GM12875 (cell line): ENCODE measurements around the gene GPC3.

Experiments used
- H3K4me3 ChIP-seq: one replicate; pipeline ENCODE4 v1.5.1; 2011; ENCODE audit warnings: low read depth, low read length, control low read depth
- TF ChIP-seq, protein P1 (sequence below): IDR thresholded peaks from 2 replicates; pipeline ENCODE4 v1.5.1; 2011; ENCODE audit warnings: low read depth, mild to moderate bottlenecking, control low read depth, inconsistent platforms, low read length, moderate library complexity, borderline replicate concordance; ENCODE audit not compliant: insufficient read depth

Gene GPC3

DNA sequence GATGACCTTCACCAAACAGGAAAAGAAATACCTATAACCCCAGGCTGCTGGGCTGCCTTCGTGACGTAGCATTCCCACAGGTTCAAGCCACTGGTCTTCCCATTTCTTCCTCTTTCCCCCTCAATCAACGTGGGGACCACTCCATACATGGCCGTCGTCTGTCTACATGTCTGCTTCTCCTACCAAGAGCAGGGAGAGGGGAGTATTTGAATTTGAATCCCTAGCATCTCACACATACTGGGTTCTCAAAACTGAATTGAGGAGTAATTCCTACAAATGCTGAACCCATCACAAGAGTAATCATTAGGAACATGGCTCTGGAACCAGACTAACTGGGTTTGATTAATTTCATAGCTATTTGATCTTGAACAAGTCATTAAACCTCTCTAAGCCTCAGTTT lies 17.3 kb downstream of the GPC3 start:
- no peak overlapping the region for H3K4me3 ChIP-seq
- TF ChIP-seq, protein P1, sequence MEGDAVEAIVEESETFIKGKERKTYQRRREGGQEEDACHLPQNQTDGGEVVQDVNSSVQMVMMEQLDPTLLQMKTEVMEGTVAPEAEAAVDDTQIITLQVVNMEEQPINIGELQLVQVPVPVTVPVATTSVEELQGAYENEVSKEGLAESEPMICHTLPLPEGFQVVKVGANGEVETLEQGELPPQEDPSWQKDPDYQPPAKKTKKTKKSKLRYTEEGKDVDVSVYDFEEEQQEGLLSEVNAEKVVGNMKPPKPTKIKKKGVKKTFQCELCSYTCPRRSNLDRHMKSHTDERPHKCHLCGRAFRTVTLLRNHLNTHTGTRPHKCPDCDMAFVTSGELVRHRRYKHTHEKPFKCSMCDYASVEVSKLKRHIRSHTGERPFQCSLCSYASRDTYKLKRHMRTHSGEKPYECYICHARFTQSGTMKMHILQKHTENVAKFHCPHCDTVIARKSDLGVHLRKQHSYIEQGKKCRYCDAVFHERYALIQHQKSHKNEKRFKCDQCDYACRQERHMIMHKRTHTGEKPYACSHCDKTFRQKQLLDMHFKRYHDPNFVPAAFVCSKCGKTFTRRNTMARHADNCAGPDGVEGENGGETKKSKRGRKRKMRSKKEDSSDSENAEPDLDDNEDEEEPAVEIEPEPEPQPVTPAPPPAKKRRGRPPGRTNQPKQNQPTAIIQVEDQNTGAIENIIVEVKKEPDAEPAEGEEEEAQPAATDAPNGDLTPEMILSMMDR: no peak

GRCh38 chrX:133966199-133966598 lies 19.2 kb downstream of the GPC3 start:
- no peak overlapping the region for H3K4me3 ChIP-seq
- TF ChIP-seq, protein P1: no peak

DNA sequence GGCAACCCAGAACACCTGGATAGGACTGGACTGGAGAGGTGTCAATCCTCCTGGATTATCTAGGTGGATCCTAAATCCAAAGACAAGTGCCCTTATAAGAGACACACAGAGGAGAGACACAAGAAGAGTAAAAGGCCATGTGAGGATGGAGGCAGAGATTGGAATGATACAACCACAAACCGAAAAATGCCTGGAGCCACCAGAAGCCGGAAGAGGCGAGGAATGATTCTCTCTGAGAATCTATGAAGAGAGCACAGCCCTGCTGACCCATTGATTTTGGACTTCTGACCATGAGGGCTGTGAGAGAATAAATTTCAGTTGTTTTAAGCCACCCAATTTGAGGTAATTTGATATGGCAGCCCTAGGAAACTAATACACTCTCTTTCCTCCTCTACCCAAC lies 20.1 kb downstream of the GPC3 start:
- no peak overlapping the region for H3K4me3 ChIP-seq
- TF ChIP-seq, protein P1: no peak

DNA sequence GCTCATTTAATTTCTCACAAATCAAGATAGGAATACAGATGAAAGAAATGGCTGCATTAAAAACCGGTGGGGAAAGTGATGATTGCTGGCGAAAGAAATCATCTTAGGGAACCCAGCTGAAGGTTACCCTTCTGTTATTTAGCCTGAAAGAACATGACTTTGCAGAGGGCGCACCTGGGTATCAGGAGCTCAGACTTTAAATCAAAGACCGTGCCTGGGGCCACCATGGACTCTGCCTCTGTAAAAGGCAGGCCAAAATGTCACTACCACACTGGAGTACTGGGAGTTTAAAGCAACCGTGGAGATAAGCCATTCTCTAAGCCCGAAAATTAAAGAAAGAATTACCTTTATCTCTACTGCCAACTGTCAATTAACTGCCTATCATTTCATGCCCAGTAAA lies 24.3 kb downstream of the GPC3 start:
- H3K4me3 ChIP-seq: no peak overlapping the region
- TF ChIP-seq, protein P1: no peak

GRCh38 chrX:133959972-133960371 lies 25.4 kb downstream of the GPC3 start:
- H3K4me3 ChIP-seq: no peak overlapping the region
- TF ChIP-seq, protein P1: no peak

- TF ChIP-seq, protein P1: no peak
- H3K4me3 ChIP-seq: no peak overlapping the region
Measured at GRCh38 chrX:133958997-133959688, 26.3 kb downstream of the GPC3 start.

DNA sequence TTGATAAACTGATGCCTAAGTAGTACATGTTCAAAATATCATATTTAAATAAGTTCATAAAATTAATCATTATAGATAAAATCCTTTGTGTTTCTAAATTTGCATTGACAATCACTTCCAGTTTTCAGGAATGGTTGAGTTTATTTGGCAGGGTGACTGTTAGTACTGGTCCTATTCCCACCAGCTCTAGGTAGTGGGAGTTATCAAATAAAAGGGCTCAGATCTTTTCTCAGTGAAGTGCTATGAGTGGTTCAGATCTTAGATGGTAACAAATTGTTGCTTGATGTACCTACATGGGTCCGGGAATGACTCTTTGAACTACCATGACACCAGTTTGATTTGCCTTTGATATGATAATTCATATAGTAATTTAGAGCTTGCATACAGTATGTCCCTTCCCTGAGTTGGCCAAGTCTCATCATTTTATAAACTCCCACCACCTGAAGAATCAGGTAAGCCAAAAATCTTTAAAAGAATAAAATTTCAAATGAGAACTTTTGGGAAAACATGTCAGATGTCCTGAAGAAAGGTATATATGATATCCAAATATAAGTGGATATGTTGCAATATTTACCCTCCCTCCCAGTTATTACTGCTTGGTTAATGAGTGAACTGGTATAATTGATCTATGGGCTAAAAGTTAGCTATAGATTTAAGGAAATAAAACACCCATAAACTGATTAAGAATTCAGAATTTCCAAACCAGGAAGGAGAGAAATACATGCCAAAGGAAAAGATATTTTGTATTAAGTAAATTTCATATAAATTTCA lies 28.6 kb downstream of the GPC3 start:
- H3K4me3 ChIP-seq: no peak overlapping the region
- TF ChIP-seq, protein P1: no peak
